HepG2 (cell line): ENCODE data around the gene LRRC40. TPM values are rescaled to one million over a fixed set of nuclear protein-coding genes. Genes with fewer than 3 reads are reported as not detected.

Source experiments
- ATAC-seq: fragments of 200-7000 bp; cut with Tn5 transposase; 3 replicates; pipeline ENCODE4 v1.9.1; 2020; ENCODE audit warnings: mild to moderate bottlenecking, moderate library complexity
- BruUV-seq: library from RNA; stranded (reverse); fragments of 400-500 nt; replicated peaks from 2 replicates; lab custom pipeline; 2021; lab: Mats Ljungman, UMichigan
- CTCF ChIA-PET: fragments of 300-600 bp; formaldehyde crosslinking; extraction: SDS; loops from one replicate; lab custom pipeline; 2021; ENCODE audit warnings: low total read pairs, inconsistent platforms, low intra/inter-chr PET ratio; lab: Yijun Ruan, JAX
- POLR2A ChIA-PET: fragments of 350-600 bp; sonication (Branson Sonifier 250); formaldehyde crosslinking; loops from one replicate; lab custom pipeline; 2020; ENCODE audit warnings: antibody characterized with exemption, inconsistent platforms; lab: Yijun Ruan, JAX
- DNase-seq: peaks from one replicate; pipeline ENCODE4 v3.0.0-alpha.2; 2015; ENCODE audit warnings: low spot score
- FAIRE-seq: peaks from 3 replicates; lab custom pipeline; 2011; peaks lifted over from hg19 to GRCh38; lab: Jason Lieb, UNC
- H2AFZ ChIP-seq: one replicate; pipeline ENCODE4 v1.6.1; 2011; ENCODE audit warnings: low read length, inconsistent platforms
- H3K27ac ChIP-seq: fragments of 300-600 bp; 3 replicates; pipeline ENCODE4 v1.8.0; 2011; ENCODE audit warnings: mixed run types, mild to moderate bottlenecking, mixed read lengths, low read length, inconsistent platforms; ENCODE audit not compliant: insufficient read depth; ENCODE audit errors: extremely low read length
- H3K27me3 ChIP-seq, 2 experiments: fragments of 200-600 bp in 1 of 2; 2 replicates in 1 of 2; 3 replicates in 1 of 2; pipeline versions ENCODE4 v1.6.0 to v1.8.0; 2011; ENCODE audit warnings: low read length in 2 of 2, mild to moderate bottlenecking in 2 of 2, moderate library complexity in 2 of 2, inconsistent platforms in 1 of 2; ENCODE audit not compliant: insufficient read depth in 2 of 2, control insufficient read depth in 1 of 2
- H3K36me3 ChIP-seq, 2 experiments: fragments of 200-600 bp in 1 of 2; replicated peaks in 1 of 2; 2 replicates in 1 of 2; 3 replicates in 1 of 2; pipeline versions ENCODE4 v1.5.1 to v1.8.0; 2011; ENCODE audit warnings: low read length in 2 of 2, inconsistent platforms in 1 of 2; ENCODE audit not compliant: insufficient read depth in 2 of 2, control insufficient read depth in 1 of 2
- H3K4me1 ChIP-seq: 2 replicates; pipeline ENCODE4 v1.5.1; 2012; ENCODE audit warnings: low read length, inconsistent platforms; ENCODE audit not compliant: insufficient read depth
- H3K4me2 ChIP-seq: 2 replicates; pipeline ENCODE4 v1.6.0; 2011; ENCODE audit warnings: low read depth, low read length, inconsistent platforms
- H3K4me3 ChIP-seq, 3 experiments: fragments of 200-600 bp in 1 of 3; sonication (generic), shearing (Covaris generic) in 1 of 3; replicated peaks in 1 of 3; 2 replicates each; pipeline ENCODE4 v1.5.1; 2011 to 2016; ENCODE audit warnings: low read length in 3 of 3, inconsistent platforms in 2 of 3, low read depth in 2 of 3, mild to moderate bottlenecking in 2 of 3, control low read depth in 1 of 3, mixed read lengths in 1 of 3; ENCODE audit not compliant: insufficient read depth in 1 of 3
- H3K79me2 ChIP-seq: one replicate; pipeline ENCODE4 v1.6.1; 2011; ENCODE audit warnings: low read length, inconsistent platforms; ENCODE audit not compliant: insufficient read depth
- H3K9ac ChIP-seq: 2 replicates; pipeline ENCODE4 v1.6.0; 2011; ENCODE audit warnings: mild to moderate bottlenecking, low read depth, low read length, inconsistent platforms; ENCODE audit not compliant: insufficient read depth
- H3K9me3 ChIP-seq: 2 replicates; pipeline ENCODE4 v1.5.1; 2012; ENCODE audit warnings: mild to moderate bottlenecking, low read length
- H4K20me1 ChIP-seq: 2 replicates; pipeline ENCODE4 v1.6.0; 2011; ENCODE audit warnings: inconsistent platforms, mild to moderate bottlenecking, low read length, moderate library complexity; ENCODE audit not compliant: insufficient read depth
- CCAR2 ChIP-seq: fragments of 200-400 bp; formaldehyde crosslinking; optimal IDR thresholded peaks from 2 replicates; pipeline ENCODE3; 2018; ENCODE audit warnings: low read depth, mild to moderate bottlenecking, low read length, moderate library complexity
- ELF4 ChIP-seq: sonication (generic); formaldehyde crosslinking; IDR thresholded peaks from 2 replicates; pipeline ENCODE4 v1.5.0; 2020; ENCODE audit warnings: missing genetic modification reagents, mild to moderate bottlenecking, moderate library complexity, borderline replicate concordance
- HNF4A ChIP-seq: sonication (generic); formaldehyde crosslinking; IDR thresholded peaks from 2 replicates; pipeline ENCODE4 v1.4.0; 2020; ENCODE audit warnings: missing genetic modification reagents
- ISX ChIP-seq: sonication (generic); formaldehyde crosslinking; conservative IDR thresholded peaks from 2 replicates; pipeline ENCODE4 v1.5.0; 2020; ENCODE audit warnings: missing genetic modification reagents
- MEIS2 ChIP-seq: sonication (generic); formaldehyde crosslinking; IDR thresholded peaks from 2 replicates; pipeline ENCODE4 v1.9.0; 2021; ENCODE audit warnings: mild to moderate bottlenecking, missing genetic modification reagents
- ZNF672 ChIP-seq: sonication (generic); formaldehyde crosslinking; IDR thresholded peaks from 2 replicates; pipeline ENCODE4 v1.8.1; 2022; ENCODE audit warnings: missing genetic modification reagents
- WGBS: methylation state at CpG from one replicate; pipeline ENCODE4 v1.1.6; 2017; ENCODE audit warnings: low lambda C conversion rate; 5-methylcytosine and 5-hydroxymethylcytosine counted together
- in situ Hi-C: cut with HindIII; loops from 2 replicates; pipeline ENCODE4 v1.10.0; 2017; ENCODE audit warnings: low pct_unique_long_range_greater_than_20kb; ENCODE audit not compliant: extremely low pct_ligation_motif_present
- intact Hi-C: fragments of 100-400 bp; cut with micrococcal nuclease; formaldehyde crosslinking; loops from one replicate; pipeline ENCODE4 v1.10.0; 2022; ENCODE audit not compliant: unreplicated experiment
- polyA plus RNA-seq, 8 experiments: library from polyadenylated mRNA; depleted of rRNA in 3 of 8; stranded (reverse) in 7 of 8; unstranded in 1 of 8; fragments of >200 nt; fragmentation: Illumina TruSeq in 4 of 8; extraction: Trizol in 4 of 8; gene quantifications; 2 replicates each; pipeline versions ENCODE4 v1.2.1 to v1.2.3, GENCODE V29; 2011 to 2016; ENCODE audit warnings: low read depth in 4 of 8, missing spikeins in 1 of 8, mixed read lengths in 1 of 8; ENCODE audit not compliant: insufficient read depth in 1 of 8
- total RNA-seq, 5 experiments: library from RNA; depleted of rRNA; stranded (reverse); fragments of >200 nt; fragmentation: Illumina TruSeq; extraction: Trizol; gene quantifications; 2 replicates each; pipeline ENCODE4 v1.2.3, GENCODE V29; 2016; ENCODE audit warnings: low read depth in 1 of 5
- TF ChIP-seq, protein P1 (sequence below): sonication (generic); formaldehyde crosslinking; IDR thresholded peaks from 2 replicates; pipeline ENCODE4 v1.5.0; 2020; ENCODE audit warnings: missing genetic modification reagents, mild to moderate bottlenecking, borderline replicate concordance

Gene LRRC40
- total and polyA plus RNA-seq, 2 of the 13 experiments (the other 11 are each of a cell fraction or from before 2014, with no cell fraction given) = 10.3 to 32.7 TPM

DNA sequence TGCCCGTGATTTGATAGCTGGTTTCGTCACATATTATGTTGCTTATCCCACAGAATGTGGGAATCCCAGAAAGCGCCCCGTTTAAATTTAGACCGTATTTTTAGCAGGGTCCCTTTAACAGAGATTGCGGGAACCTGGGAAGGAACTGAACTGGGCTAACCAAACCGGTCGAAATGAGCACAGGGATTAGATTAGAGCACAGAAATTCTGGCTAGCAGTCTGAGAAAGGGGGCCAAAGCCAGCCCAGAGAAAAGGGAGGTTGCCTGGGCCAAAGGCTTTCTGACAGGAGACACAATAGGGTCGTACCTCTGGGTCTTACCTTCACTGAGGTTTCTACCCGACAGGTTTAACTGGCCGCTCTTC is 327 bp downstream of the LRRC40 start (continued):
- TF ChIP-seq MEIS2 = no peak
- TF ChIP-seq ELF4 (CRISPR knock-in tag) = 0 out of 2 replicates have a peak, but pooled peaks have one; percentile 9
- TF ChIP-seq HNF4A (CRISPR knock-in tag) = no peak
- TF ChIP-seq CCAR2 = peak; percentile 22
- TF ChIP-seq, protein P1, sequence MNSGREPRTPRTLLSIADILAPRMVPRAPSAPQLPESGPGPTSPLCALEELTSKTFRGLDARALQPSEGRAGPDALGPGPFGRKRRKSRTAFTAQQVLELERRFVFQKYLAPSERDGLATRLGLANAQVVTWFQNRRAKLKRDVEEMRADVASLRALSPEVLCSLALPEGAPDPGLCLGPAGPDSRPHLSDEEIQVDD (CRISPR knock-in tag) = no peak

DNA sequence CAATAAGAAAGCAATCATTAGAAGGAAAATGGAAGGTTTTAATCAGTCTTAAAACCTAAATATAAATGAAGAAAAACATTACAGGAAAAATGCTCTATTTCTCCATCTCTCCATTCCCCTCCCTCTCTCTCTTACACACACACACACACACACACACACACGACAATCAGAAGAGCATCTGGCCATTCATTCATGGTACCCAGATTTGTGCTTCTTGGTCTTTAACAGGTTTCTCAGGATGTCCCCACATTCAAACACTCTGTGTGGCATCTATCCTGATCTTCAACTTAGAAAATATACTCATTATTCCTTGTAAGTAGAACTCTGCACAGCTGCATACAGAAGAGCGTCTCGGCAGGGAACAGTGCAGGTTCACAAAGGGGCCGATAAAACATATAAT is 779 bp downstream of the LRRC40 start:
- no peaks in the 10 kb centered on the region for H3K9me3 ChIP-seq
- H3K9ac ChIP-seq = peak overlapping the region; percentile 97
- intact Hi-C loops = loop anchor here (2.0 kb wide), 1 partner anchor 72 kb away; no protein-coding TSS in a partner anchor
- no peak for FAIRE-seq
- ChIA-PET CTCF (no interaction called here), POLR2A (interaction anchor here (0.9 to 3.2 kb wide), 5 partner anchors 16 to 877 kb away, joined by 3 to 41 read pairs (median 9); partner anchors contain the start of genes ANKRD13C, CTH, SRSF11 and ZRANB2)
- peaks cover 50% of the 10 kb centered on the region for H3K4me1 ChIP-seq
- peak overlapping the region; percentile 78 for H2AFZ ChIP-seq
- H4K20me1 ChIP-seq = no peaks in the 10 kb centered on the region; the same call in 1 of the 2 replicates
- BruUV-seq = no TSS peak
- DNase-seq = no peak
- H3K4me2 ChIP-seq = peak overlapping the region; percentile 83
- H3K27ac ChIP-seq = peak overlapping the region; percentile 96
- TF ChIP-seq ISX (CRISPR knock-in tag) (no peak), ZNF672 (CRISPR knock-in tag) (no peak)
- peak; percentile 14; the same call in 2 of the 3 replicates for ATAC-seq
- in situ Hi-C loops = loop anchor here (10.0 kb wide), 2 partner anchors 210 to 880 kb away; partner anchors contain the start of genes CTH and ZRANB2
- peaks cover 94% of the 10 kb centered on the region for H3K79me2 ChIP-seq
- no peaks in the 10 kb centered on the region; a peak in 2 of 5 replicates for H3K27me3 ChIP-seq
- peak overlapping the region; percentile 81 to 98 (median 90) for H3K4me3 ChIP-seq
- peaks cover 3 to 8% of the 10 kb centered on the region in 2 experiments; a peak in 4 of 5 replicates for H3K36me3 ChIP-seq
- WGBS = 0% methylated on average over 4 of the region's 4 CpGs
